ENCODE data around the gene SRP72.

The SRP72 gene

DNA sequence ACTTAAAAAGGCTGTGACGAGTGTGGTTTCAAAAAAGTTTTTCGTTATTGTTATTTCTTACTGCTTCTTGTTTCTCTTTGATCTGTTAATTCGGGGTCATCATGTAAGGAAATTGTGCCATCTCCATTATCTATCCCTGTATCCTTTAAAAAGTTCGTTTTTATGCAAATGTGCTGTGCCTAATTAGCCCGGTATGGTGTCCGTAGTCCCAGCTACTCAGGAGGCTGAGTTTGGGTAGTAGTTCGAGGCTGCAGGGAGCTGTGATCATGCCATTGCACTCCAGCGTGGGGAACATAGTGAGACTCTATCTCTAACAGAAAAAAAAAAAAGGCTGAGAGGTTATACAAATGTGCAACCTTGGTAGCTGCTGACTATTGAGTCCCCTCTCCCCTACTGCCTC lies 83.2 kb downstream of the SRP72 start:
- DNase-seq (ENCODE audit: low spot score): no peak

DNA sequence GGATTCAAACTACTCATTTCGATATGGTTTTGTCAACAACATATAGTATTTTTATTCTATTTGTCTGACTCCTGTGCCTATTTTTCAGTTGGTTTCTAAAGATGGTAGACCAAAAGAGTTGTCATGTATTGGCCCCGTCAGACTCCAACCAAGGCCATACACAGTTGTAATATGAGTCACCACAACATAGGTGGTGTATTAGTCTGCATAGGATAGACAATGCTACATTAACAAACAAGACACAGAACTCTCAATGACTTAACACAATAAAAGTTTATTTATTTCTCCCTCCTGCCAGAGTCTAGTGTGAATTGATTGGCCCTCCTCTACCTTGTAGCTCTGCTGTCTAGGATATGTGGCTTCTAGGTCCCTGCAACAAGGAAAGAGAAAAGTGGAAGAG lies 84.1 kb downstream of the SRP72 start:
- DNase-seq (ENCODE audit: low spot score): no peak

DNA sequence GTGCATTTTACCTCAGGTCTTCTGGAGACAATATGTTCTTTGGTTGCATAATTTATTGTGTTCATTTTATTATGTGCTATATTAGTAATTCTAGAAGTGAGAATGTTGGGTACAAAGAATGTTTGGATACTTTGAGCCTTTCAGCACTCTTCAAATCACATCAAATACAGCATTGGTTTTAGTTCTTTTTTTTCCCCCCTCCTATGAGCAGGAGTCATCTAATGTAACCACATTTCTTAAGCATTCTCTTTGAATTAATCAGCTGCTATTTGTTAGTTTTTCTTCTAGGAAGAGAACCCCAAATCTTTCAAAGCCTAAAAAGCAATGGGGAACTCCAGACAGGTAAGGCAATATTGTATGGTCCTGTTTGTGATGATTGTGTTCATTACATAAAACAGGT lies 84.9 kb downstream of the SRP72 start:
- no peak for DNase-seq (ENCODE audit: low spot score)

Measured in kidney capillary endothelial cell (primary cell).